BJ (cell line): Measurements from ENCODE around the gene PAX3. TPM values are rescaled to one million over a fixed set of nuclear protein-coding genes. Genes with fewer than 3 reads are reported as not detected.

Source experiments
- CTCF ChIA-PET: fragments of 350-600 bp; formaldehyde crosslinking; extraction: SDS; loops from one replicate; lab custom pipeline; 2021; ENCODE audit warnings: antibody characterized with exemption, inconsistent platforms; lab: Yijun Ruan, JAX
- POLR2A ChIA-PET: fragments of 300-600 bp; sonication (Branson Sonifier 250); formaldehyde crosslinking; extraction: SDS; loops from one replicate; lab custom pipeline; 2021; ENCODE audit warnings: antibody characterized with exemption; lab: Charles Lee
- DNase-seq: peaks from one replicate; pipeline ENCODE4 v3.0.0-alpha.2; 2011; ENCODE audit warnings: low read depth
- H3K27me3 ChIP-seq: 2 replicates; pipeline ENCODE4 v1.6.0; 2011; ENCODE audit warnings: low read length; ENCODE audit not compliant: control insufficient read depth, insufficient read depth
- H3K36me3 ChIP-seq: 2 replicates; pipeline ENCODE4 v1.5.1; 2011; ENCODE audit warnings: low read length; ENCODE audit not compliant: control insufficient read depth, insufficient read depth
- H3K4me3 ChIP-seq: 2 replicates; pipeline ENCODE4 v1.5.1; 2011; ENCODE audit warnings: low read depth, mild to moderate bottlenecking, control low read depth, low read length
- CTCF ChIP-seq: IDR thresholded peaks from 2 replicates; pipeline ENCODE4 v1.5.1; 2011; ENCODE audit warnings: low read depth, mild to moderate bottlenecking, control low read depth, inconsistent platforms, low read length, moderate library complexity; ENCODE audit not compliant: insufficient read depth
- polyA plus RNA-seq: library from polyadenylated mRNA; depleted of rRNA; stranded (reverse); fragments of >200 nt; gene quantifications from 2 replicates; pipeline ENCODE4 v1.2.3, GENCODE V29; 2011

Gene PAX3
- polyA plus RNA-seq, 1 experiment: 11.1 TPM

- Histone ChIP-seq H3K4me3 (no peak overlapping the region), H3K36me3 (no peaks in the 10 kb centered on the region), H3K27me3 (peaks cover 13% of the 10 kb centered on the region)
- TF ChIP-seq CTCF: no peak
- DNase-seq: no peak
- POLR2A ChIA-PET: no interaction called here
- CTCF ChIA-PET: interaction anchor here (0.7 kb wide), 1 partner anchor 13 kb away, joined by 3 read pairs; no protein-coding TSS in a partner anchor
Measured at GRCh38 chr2:222299906-222300725, 1.3 kb upstream of the PAX3 start.

- ChIA-PET POLR2A (interaction anchor here (0.9 kb wide), 1 partner anchor 14 kb away, joined by 18 read pairs; no protein-coding TSS in a partner anchor), CTCF (interaction anchor here (1.1 kb wide), 1 partner anchor 20 kb away, joined by 5 read pairs; no protein-coding TSS in a partner anchor)
- DNase-seq: no peak
- Histone ChIP-seq H3K27me3 (peaks cover 3% of the 10 kb centered on the region; the same call in 1 of the 2 replicates), H3K36me3 (peaks cover 2% of the 10 kb centered on the region; the same call in 1 of the 2 replicates), H3K4me3 (peak overlapping the region; percentile 72)
- no peak for TF ChIP-seq CTCF
Measured at GRCh38 chr2:222298001-222298310, 842 bp downstream of the PAX3 start.

GRCh38 chr2:222297600-222297935, 1.2 kb downstream of the PAX3 start:
- no peak for DNase-seq
- H3K4me3 ChIP-seq: peak overlapping the region; percentile 72
- TF ChIP-seq CTCF: no peak
- ChIA-PET CTCF (no interaction called here), POLR2A (no interaction called here)
- peaks cover 3% of the 10 kb centered on the region; the same call in 1 of the 2 replicates for H3K27me3 ChIP-seq
- H3K36me3 ChIP-seq: peaks cover 3% of the 10 kb centered on the region; the same call in 1 of the 2 replicates

GRCh38 chr2:222296911-222297599, 1.7 kb downstream of the PAX3 start:
- peak overlapping the region; percentile 72 for H3K4me3 ChIP-seq
- DNase-seq: no peak
- peaks cover 5% of the 10 kb centered on the region for H3K36me3 ChIP-seq
- ChIA-PET POLR2A (no interaction called here), CTCF (no interaction called here)
- peaks cover 3% of the 10 kb centered on the region; the same call in 1 of the 2 replicates for H3K27me3 ChIP-seq
- no peak for TF ChIP-seq CTCF

GRCh38 chr2:222296311-222296741, 2.5 kb downstream of the PAX3 start:
- no peak for DNase-seq
- Histone ChIP-seq H3K36me3 (peaks cover 5% of the 10 kb centered on the region), H3K4me3 (peak overlapping the region; percentile 38; the same call in 1 of the 2 replicates), H3K27me3 (peaks cover 3% of the 10 kb centered on the region; the same call in 1 of the 2 replicates)
- TF ChIP-seq CTCF: no peak
- ChIA-PET CTCF (no interaction called here), POLR2A (no interaction called here)
